H1 (cell line): Measurements from ENCODE around the gene ATPAF2.

ENCODE experiments used
- BACH1 ChIP-seq: IDR thresholded peaks from 2 replicates; pipeline ENCODE4 v1.6.1; 2012; ENCODE audit warnings: low read length, improper control_type of control experiment
- BRCA1 ChIP-seq: IDR thresholded peaks from 2 replicates; pipeline ENCODE4 v1.6.1; 2012; ENCODE audit warnings: low read depth, low read length, improper control_type of control experiment
- CHD2 ChIP-seq: IDR thresholded peaks from 2 replicates; pipeline ENCODE4 v1.6.1; 2012; ENCODE audit warnings: low read length, improper control_type of control experiment
- EZH2 ChIP-seq: fragments of 200-600 bp; sonication (generic); IDR thresholded peaks from 2 replicates; pipeline ENCODE4 v1.7.1; 2012; ENCODE audit warnings: low read depth, mild to moderate bottlenecking, moderate library complexity, low read length, inconsistent platforms; ENCODE audit not compliant: severe bottlenecking
- KDM1A ChIP-seq: fragments of 200-600, 300-600 bp; sonication (generic); IDR thresholded peaks from 2 replicates; pipeline ENCODE4 v1.7.1; 2016; ENCODE audit warnings: mild to moderate bottlenecking, low read length, borderline replicate concordance
- POLR2A ChIP-seq, 2 experiments: IDR thresholded peaks; 1 replicate in 1 of 2; 2 replicates in 1 of 2; pipeline ENCODE4 v1.6.1; 2011; ENCODE audit warnings: low read depth in 2 of 2, low read length in 2 of 2, mild to moderate bottlenecking in 2 of 2; ENCODE audit errors: control extremely low read depth in 1 of 2
- POLR2AphosphoS5 ChIP-seq: IDR thresholded peaks from 2 replicates; pipeline ENCODE4 v1.6.1; 2011; ENCODE audit warnings: low read depth, low read length
- TF ChIP-seq, protein P1 (sequence below), 3 experiments: IDR thresholded peaks; 1 replicate in 2 of 3; 2 replicates in 1 of 3; pipeline versions ENCODE4 v1.5.1 to v1.6.1; 2011; ENCODE audit warnings: low read length in 3 of 3, mild to moderate bottlenecking in 3 of 3, inconsistent platforms in 2 of 3, low read depth in 1 of 3, moderate library complexity in 1 of 3; ENCODE audit not compliant: insufficient read depth in 1 of 3; ENCODE audit errors: control extremely low read depth in 1 of 3

DNA sequence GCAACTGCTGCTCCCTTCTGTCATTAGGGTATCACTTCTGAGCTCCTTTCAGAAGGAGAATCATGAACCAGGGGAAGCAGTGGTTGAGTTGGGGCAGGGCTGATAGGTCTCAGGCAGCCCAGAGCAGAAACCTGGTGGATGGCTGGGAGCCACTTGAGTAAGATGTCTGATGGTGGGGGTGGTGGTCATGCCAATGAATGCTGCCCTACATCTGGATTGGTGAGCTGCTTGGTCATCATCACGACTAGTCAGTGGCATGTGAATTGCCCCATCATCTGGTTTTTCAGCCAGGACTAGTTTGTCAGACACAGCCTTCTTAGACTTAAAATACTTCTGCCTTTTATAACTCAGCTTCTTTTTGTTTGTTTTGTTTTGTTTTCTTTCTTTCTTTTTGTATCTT, 2.8 kb upstream of the ATPAF2 start:
- TF ChIP-seq EZH2, result no peak
- TF ChIP-seq POLR2A (IDR thresholded peaks at IDR 0.05; ENCODE audit: control extremely low read depth in 1 of 2, low read depth in 2 of 2, low read length in 2 of 2), result no peak
- TF ChIP-seq BACH1, result no peak
- TF ChIP-seq, protein P1, sequence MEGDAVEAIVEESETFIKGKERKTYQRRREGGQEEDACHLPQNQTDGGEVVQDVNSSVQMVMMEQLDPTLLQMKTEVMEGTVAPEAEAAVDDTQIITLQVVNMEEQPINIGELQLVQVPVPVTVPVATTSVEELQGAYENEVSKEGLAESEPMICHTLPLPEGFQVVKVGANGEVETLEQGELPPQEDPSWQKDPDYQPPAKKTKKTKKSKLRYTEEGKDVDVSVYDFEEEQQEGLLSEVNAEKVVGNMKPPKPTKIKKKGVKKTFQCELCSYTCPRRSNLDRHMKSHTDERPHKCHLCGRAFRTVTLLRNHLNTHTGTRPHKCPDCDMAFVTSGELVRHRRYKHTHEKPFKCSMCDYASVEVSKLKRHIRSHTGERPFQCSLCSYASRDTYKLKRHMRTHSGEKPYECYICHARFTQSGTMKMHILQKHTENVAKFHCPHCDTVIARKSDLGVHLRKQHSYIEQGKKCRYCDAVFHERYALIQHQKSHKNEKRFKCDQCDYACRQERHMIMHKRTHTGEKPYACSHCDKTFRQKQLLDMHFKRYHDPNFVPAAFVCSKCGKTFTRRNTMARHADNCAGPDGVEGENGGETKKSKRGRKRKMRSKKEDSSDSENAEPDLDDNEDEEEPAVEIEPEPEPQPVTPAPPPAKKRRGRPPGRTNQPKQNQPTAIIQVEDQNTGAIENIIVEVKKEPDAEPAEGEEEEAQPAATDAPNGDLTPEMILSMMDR (IDR thresholded peaks at IDR 0.05; ENCODE audit: control extremely low read depth in 1 of 3, insufficient read depth in 1 of 3, low read depth in 1 of 3, low read length in 3 of 3), result no peak
- no peak for TF ChIP-seq CHD2
- no peak for TF ChIP-seq BRCA1
- no peak for TF ChIP-seq KDM1A
- no peak for TF ChIP-seq POLR2AphosphoS5
